IPS-NIHi7 (cell line): ENCODE data around the gene DLEC1.

Source experiments
- DNase-seq: peaks from one replicate; pipeline ENCODE4 v3.0.0; 2012; ENCODE audit warnings: mixed read lengths; ENCODE audit errors: extremely low spot score

DLEC1 gene

DNA sequence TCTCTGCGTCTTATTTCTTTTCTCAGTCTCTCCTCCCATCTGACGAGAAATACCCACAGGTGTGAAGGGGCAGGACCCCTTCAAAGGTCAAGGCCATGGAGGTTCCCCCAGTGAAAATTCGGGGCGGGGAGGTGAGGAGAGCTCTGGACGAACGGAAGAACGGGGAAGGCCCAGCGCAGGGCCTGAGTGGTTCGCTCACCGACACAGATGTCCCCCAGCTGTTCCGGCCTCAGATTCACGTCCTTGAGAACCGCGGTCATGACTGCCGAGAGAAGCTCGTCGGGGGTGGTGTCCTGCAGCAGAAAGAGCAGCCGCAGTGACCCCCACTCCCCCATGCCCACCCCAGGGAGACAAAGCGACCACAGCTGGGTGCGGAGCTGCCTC, 97.4 kb downstream of the DLEC1 start:
- no peak for DNase-seq

DNA sequence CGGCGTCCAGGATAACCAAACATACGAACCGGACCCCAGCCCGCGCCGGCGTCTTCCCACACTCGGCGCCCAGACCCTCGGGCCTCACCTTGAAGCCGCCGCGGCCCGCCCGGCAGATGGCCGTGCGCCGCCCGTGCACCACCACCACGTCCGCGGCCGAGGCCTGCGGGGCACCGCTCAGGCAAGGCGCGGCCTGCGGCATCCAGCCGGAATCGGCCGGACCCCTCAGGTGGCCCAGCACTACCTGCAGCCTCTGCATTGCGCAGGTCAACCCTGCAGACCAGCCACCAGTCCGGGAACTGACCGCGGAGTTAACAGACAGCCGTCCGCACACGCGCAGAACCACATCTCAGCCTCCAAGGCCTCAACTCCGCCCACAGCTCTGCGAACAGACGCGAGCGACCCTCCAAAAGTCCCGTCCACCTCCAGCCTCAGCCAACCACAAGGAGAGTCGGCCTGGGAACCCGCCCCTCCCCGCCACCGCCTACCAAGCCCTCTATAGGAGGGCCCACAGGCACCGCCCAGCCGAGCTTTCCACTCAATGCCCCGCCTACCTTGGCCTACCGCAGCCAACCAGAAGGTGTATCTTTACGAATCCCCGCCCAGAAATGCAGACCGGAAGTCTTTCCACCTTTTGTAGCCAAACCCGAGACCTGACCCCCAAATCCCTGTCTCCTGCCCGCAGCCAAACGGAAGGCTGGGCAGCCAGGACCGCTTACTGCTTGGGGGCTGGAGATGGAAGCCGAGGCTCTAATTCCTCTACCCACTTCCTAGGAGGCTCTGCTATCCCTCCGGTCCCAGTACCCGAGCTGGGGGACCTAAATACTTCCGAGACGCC, 98.0 kb downstream of the DLEC1 start, which contains the start of gene ACAA1:
TSS of gene ACAA1 (minus strand) at position 351 of the 838 bp plus-strand sequence. CDS start at position 259, 92 bp downstream.
- DNase-seq: peak; percentile 98

- no peak for DNase-seq
These were observed 98.8 kb downstream of the DLEC1 start for GRCh38 chr3:38137615-38138348.

DNA sequence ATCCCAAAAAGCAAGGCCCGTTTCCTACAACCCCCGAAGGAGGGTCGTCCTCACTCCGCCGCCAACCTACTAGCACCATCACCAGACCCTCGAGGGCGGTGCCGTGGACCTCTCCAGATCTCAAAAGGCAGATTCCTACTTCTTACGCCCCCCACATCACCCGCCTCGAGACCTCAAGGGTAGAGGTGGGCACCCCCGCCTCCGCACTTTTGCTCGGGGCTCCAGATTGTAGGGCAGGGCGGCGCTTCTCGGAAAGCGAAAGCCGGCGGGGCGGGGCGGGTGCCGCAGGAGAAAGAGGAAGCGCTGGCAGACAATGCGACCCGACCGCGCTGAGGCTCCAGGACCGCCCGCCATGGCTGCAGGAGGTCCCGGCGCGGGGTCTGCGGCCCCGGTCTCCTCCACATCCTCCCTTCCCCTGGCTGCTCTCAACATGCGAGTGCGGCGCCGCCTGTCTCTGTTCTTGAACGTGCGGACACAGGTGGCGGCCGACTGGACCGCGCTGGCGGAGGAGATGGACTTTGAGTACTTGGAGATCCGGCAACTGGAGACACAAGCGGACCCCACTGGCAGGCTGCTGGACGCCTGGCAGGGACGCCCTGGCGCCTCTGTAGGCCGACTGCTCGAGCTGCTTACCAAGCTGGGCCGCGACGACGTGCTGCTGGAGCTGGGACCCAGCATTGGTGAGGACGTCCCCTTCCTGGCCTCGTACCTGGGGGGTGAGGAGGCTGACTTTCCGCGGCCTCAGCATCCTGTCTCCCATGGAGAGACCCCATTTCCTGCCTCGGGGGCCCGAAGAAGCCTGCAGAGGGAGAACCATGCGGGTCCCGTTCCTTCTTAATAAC, 99.6 kb downstream of the DLEC1 start, which contains the start of gene MYD88:
TSS of gene MYD88 (plus strand) at position 313 of the 842 bp plus-strand sequence. CDS start at position 353, 40 bp downstream.
- peak; percentile 69 for DNase-seq

DNA sequence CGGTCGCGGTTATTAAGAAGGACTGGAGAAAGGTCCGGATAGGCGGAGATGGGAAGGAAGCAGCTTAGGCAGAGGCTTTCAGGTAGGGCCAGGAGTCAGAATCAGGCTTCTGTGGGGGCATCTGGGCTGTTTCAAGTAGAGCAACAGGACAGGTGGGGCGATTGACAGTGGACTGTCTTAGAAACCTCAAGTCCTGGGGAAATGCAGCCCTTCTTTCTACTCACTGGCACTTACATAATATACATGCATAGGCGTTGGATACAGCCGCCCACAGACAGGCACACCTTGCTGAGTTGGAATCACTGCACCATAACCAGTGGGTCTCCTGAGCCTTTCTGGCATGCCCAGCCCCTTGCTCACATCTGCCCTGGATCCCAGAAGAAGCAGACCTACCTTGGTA, 100.2 kb downstream of the DLEC1 start:
- DNase-seq: no peak

DNA sequence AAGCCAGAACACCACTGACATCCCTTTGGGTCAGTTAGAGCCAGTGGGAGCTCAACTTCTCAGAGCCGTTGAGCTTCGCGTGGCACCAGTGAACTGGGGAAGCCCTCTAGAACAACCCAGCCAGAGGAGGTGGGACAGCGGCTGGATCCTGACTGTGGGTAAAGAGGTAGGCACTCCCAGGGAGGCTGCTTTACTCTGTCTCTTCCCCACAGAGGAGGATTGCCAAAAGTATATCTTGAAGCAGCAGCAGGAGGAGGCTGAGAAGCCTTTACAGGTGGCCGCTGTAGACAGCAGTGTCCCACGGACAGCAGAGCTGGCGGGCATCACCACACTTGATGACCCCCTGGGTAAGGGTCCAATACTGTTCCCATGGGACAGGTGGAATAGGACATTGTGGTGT, 100.6 kb downstream of the DLEC1 start:
- DNase-seq: no peak

GRCh38 chr3:38140326-38141172, 101.5 kb downstream of the DLEC1 start:
- DNase-seq: no peak

GRCh38 chr3:38141173-38141951, 102.4 kb downstream of the DLEC1 start:
- DNase-seq: no peak

- no peak for DNase-seq
These were observed 102.9 kb downstream of the DLEC1 start for GRCh38 chr3:38141952-38142273.

GRCh38 chr3:38142959-38143358, 104.0 kb downstream of the DLEC1 start:
- DNase-seq: no peak

DNA sequence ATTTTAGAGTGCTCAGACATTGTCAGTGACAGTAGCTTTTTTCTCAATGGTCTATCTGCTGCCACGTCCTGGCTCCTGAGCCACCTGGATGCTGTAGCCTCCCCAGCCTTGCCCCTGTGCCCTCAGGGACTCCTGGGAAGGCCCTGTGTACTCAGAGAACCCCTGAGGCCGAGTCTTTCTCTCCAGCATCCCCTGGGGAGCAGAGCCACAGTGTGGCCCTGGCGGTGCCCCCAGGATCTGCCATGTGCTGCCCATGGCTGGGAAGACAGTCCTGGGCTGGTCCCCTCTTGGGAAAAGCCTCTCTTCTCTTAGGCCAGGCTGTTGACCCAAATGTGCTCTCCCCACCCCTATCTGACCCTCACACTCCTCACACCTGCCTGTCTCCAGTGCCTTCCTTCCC, 104.5 kb downstream of the DLEC1 start:
- no peak for DNase-seq

GRCh38 chr3:38146504-38146903, 107.5 kb downstream of the DLEC1 start:
- no peak for DNase-seq

GRCh38 chr3:38147421-38147820, 108.4 kb downstream of the DLEC1 start:
- no peak for DNase-seq

DNA sequence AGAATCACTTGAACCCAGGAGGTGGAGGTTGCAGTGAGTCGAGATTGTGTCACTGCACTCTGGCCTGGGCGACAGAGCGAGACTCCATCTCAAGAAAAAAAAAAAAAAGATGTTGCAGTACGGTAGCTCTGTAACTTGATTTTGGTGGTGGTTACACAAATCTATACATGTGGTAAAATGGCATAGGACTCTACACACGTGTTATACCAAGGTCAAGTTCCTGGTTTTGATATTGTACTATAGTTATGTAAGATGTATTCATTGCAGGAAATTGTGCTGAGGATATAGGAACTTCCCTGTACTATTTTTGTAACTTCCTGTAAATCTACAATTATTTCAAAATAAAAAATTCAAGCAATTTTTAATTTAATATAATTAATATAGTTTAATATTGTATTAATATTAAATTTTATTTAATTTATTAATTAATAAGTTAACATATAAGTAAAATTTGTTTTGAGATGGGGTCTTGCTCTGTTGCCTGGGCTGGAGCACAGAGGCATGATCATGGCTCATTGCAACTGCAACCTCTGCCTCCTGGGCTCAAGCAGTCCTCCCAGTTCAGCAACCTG, 109.4 kb downstream of the DLEC1 start:
- DNase-seq: no peak

DNA sequence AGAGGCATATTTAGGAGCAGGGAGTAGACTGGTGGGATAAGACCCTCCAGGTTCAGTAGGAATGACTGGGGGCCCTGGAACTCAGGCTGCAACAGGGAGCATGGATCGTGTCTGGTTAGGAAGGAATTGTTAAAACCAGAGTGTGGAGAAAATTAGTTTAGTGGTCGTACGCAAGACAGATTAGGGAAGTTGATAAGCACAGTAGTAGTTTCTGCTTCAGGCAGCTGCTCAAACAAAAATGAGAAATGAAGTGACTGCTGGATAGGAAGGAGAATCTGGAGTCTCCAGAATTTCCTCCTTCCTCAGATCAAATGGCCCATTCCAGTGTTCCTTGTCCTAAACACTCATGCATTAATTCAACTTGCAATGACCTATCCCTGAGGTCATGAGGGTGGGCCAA, 110.7 kb downstream of the DLEC1 start:
- no peak for DNase-seq

DNA sequence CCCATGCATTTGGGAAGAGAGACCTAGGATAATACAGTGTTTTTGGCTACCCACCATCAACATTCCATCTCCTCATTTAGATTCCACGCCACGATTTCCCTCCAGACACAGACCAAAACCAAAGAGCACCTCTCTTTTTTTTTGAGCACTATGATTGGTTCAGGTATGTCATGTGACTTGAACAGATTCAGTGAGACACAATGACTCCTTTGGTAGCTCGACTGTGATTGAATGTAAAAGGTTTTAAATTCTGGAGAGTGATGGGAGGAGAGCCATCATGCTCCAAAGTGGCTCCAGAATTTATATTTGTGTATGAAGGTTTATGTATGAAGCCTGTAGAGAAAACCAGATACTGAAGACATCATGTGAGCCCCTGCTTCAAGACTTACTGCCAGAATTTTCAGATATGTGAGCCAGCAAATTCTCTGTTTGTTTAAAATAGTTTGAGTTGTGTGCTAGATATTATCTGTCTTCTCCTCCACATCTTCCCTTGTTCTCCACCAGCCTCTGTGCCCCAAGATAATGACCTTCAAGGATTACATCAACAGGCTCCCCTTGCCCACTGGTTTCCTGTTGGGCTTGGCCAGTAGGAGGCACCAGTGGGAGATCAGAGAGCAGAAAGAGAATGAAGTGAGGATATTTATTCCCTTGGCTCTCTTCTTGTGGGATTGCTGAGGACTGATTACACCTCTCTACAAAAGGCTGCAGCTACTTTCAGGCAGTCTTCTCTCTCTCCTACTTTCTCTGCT, 111.9 kb downstream of the DLEC1 start:
- peak; percentile 17 for DNase-seq

DNA sequence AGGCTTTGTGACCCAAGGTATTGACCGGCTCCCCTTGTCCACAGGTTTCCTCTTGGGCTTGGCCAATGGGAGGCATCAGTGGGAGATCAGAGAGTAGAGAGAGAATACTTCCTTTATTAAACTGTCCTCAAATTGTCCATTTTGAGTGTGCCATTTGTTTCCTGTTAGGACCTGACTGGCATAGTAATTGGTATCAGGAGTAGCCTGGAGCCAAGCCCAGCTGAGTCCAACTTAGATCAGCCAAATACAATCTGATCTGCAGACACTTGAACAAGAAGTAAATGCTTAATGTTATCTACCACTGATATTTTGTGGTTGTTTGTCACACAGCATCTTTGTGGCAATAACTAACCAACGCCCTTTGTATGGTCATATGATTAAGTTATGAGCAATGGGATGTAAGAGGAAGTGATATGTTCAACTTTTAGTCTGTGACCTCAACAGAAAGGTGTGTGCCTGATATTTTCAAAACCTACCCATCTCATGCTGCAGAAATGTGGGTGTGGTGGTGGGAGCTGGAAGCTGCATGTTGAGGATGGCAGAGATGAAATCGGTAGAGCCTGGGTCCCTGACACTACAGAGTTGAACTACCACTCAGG, 112.8 kb downstream of the DLEC1 start:
- no peak for DNase-seq

- DNase-seq: no peak
These were observed 113.6 kb downstream of the DLEC1 start for GRCh38 chr3:38152609-38153008.

- no peak for DNase-seq
These were observed 114.2 kb downstream of the DLEC1 start for GRCh38 chr3:38153221-38153620.
